ENCODE results near the gene TCAIM. TPM values are rescaled to one million over a fixed set of nuclear protein-coding genes. Genes with fewer than 3 reads are reported as not detected.

TCAIM gene
- total RNA-seq, 1 donor from 2014 or later: 22.8 TPM

DNA sequence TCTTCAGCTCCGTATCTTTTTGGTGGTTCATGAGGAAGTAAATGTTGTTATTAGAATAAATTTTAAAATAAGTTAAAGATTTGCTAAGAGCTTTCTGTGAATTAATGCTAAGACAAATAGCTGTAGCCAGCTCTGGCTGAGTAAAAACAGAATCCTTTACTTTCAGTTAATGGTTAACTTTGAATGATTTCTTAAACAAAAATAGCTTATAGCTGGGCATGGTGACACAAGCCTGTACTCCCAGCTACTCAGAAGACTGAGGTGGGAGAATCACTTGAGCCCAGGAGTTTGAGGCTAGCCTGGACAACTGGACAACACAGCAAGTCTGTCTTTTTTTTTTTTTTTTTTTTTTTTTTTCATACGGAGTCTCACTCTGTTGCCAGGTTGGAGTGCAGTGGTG is 25.0 kb downstream of the TCAIM start:
- no peak overlapping the region for H3K27ac Mint-ChIP-seq
- no peaks in the 10 kb centered on the region for H3K27me3 Mint-ChIP-seq (ENCODE audit: low read depth)

DNA sequence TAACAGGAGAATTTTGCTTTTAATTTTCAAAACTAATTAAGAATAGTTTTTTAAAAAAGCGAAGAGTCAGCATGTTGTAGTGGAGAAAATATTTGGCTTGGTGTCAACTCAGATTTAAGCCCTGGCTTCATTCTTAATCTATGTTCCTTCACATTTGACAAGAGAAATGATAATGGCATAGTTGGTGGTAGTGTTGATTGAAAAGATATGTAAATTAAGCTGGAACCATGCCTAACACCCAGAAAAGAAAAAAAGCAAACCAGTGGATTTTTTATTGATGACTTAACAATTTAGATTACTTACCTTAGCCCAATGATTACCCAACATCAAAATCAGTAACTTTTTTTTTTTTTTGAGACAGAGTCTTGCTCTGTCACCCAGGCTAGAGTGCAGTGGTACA is 27.4 kb downstream of the TCAIM start:
- Mint-ChIP-seq H3K9me3 (no peaks in the 10 kb centered on the region), H3K4me3 (no peak overlapping the region), H3K4me1 (no peaks in the 10 kb centered on the region), H3K27me3 (ENCODE audit: low read depth) (no peaks in the 10 kb centered on the region), H3K36me3 (peaks cover 22% of the 10 kb centered on the region), H3K27ac (no peak overlapping the region)
- TF ChIP-seq, protein P1, sequence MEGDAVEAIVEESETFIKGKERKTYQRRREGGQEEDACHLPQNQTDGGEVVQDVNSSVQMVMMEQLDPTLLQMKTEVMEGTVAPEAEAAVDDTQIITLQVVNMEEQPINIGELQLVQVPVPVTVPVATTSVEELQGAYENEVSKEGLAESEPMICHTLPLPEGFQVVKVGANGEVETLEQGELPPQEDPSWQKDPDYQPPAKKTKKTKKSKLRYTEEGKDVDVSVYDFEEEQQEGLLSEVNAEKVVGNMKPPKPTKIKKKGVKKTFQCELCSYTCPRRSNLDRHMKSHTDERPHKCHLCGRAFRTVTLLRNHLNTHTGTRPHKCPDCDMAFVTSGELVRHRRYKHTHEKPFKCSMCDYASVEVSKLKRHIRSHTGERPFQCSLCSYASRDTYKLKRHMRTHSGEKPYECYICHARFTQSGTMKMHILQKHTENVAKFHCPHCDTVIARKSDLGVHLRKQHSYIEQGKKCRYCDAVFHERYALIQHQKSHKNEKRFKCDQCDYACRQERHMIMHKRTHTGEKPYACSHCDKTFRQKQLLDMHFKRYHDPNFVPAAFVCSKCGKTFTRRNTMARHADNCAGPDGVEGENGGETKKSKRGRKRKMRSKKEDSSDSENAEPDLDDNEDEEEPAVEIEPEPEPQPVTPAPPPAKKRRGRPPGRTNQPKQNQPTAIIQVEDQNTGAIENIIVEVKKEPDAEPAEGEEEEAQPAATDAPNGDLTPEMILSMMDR (IDR thresholded peaks at IDR 0.05; ENCODE audit: unreplicated experiment): no peak
- DNase-seq (ENCODE audit: low spot score in 2 of 2, unreplicated experiment in 2 of 2): no peak

More for the DNA sequence above, 25.0 kb downstream of the TCAIM start:
- H3K9me3 Mint-ChIP-seq: no peaks in the 10 kb centered on the region
- peaks cover 5% of the 10 kb centered on the region for H3K4me1 Mint-ChIP-seq
- TF ChIP-seq, protein P1 (IDR thresholded peaks at IDR 0.05; ENCODE audit: unreplicated experiment): no peak
- H3K4me3 Mint-ChIP-seq: no peak overlapping the region
- no peak for DNase-seq (ENCODE audit: low spot score in 2 of 2, unreplicated experiment in 2 of 2)
- peaks cover 17% of the 10 kb centered on the region for H3K36me3 Mint-ChIP-seq

DNA sequence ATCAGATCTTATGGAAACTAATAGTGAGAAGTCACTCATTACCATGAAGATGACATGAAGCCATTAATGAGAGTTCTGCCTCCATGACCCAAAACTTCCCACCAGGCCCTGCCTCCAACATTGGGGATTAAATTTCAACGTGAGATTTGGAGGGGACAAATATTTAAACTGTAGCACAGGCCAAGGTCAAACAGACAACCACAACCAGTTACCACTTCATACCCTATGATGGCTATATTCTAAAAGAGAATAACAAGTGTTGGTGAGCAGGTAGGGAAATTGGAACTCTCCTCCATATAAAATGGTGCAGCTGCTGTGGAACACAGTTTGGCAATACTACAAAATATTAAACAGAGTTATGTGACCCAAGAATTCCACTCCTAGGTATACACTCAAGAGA is 36.9 kb downstream of the TCAIM start:
- Mint-ChIP-seq H3K9me3 (peaks cover 37% of the 10 kb centered on the region), H3K27me3 (ENCODE audit: low read depth) (no peaks in the 10 kb centered on the region), H3K27ac (no peak overlapping the region), H3K4me3 (no peak overlapping the region), H3K4me1 (no peaks in the 10 kb centered on the region), H3K36me3 (peaks cover 33% of the 10 kb centered on the region)
- TF ChIP-seq, protein P1 (IDR thresholded peaks at IDR 0.05; ENCODE audit: unreplicated experiment): no peak
- DNase-seq (ENCODE audit: low spot score in 2 of 2, unreplicated experiment in 2 of 2): no peak

DNA sequence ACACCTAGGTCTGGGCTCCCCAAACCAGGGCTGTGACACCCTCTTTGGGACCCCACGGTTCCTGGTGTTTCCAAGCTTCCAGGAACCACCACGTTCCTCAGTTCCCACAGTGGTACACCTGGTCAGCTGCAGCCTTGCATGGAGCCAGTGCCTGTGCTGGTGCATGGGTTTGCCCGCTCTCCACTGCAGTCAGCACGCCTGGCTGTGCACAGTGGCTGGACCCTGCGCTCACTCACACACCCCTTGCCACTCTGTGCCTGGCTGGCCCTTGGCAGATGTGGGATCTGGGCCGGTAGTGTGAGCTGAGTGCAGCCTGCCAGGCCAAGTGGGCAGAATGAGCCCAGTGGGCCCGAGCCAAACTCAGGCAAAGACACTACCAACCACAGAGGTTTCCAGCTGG is 48.8 kb downstream of the TCAIM start:
- Mint-ChIP-seq H3K27ac (no peak overlapping the region), H3K36me3 (peaks cover 26% of the 10 kb centered on the region), H3K4me1 (no peaks in the 10 kb centered on the region), H3K27me3 (ENCODE audit: low read depth) (no peaks in the 10 kb centered on the region), H3K4me3 (no peak overlapping the region), H3K9me3 (peaks cover 19% of the 10 kb centered on the region)
- TF ChIP-seq, protein P1 (IDR thresholded peaks at IDR 0.05; ENCODE audit: unreplicated experiment): no peak
- DNase-seq (ENCODE audit: low spot score in 2 of 2, unreplicated experiment in 2 of 2): no peak

DNA sequence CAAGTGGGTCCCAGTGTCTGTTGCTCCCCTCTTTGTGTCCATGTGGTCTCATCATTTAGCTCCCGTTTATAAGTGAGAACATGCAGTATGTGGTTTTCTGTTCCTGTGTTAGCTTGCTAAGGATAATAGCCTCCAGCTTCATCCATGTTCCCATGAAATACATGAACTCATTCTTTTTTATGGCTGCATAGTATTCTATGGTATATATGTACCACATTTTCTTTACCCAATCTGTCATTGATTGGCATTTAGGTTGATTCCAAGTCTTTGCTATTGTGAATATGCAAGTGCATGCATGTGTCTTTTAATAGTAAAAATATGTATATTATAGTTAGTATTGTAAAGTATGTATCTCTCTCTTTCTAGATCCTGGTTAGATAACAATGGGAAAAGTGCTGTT is 53.9 kb downstream of the TCAIM start:
- DNase-seq (ENCODE audit: low spot score in 2 of 2, unreplicated experiment in 2 of 2): no peak
- H3K36me3 Mint-ChIP-seq: peaks cover 21% of the 10 kb centered on the region

More for the DNA sequence above, 53.9 kb downstream of the TCAIM start:
- Mint-ChIP-seq H3K4me1 (no peaks in the 10 kb centered on the region), H3K27ac (no peak overlapping the region), H3K4me3 (no peak overlapping the region), H3K27me3 (ENCODE audit: low read depth) (no peaks in the 10 kb centered on the region), H3K9me3 (peaks cover 4% of the 10 kb centered on the region)
- TF ChIP-seq, protein P1 (IDR thresholded peaks at IDR 0.05; ENCODE audit: unreplicated experiment): no peak

Measured in mesothelial cell of epicardium (in vitro differentiated cells).